ENCODE results near the gene SNX11.

SNX11 gene

DNA sequence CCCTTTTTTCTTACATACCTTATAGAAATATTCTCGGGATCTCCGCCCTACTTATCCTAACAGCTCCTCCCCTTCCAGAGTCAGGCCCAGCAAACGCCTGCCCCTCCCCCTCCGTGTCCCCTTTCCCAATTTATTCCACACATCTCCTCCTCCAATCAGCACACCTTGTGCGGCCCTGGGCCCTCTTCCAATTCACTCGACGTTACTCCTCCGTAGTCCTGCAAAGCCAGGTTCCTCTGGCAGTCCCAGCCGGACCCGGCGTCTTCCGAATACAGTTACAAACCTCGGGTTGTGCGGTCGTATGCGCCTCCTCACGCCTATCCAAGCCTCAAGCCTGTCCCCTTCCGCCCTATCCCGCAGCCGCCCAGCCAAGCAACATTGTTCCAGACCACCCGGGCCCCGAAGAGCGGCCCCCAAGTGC is 7.0 kb upstream of the SNX11 start:
- DNase-seq (ENCODE audit: extremely low read depth, low read depth), result no peak
- TF ChIP-seq, protein P1, sequence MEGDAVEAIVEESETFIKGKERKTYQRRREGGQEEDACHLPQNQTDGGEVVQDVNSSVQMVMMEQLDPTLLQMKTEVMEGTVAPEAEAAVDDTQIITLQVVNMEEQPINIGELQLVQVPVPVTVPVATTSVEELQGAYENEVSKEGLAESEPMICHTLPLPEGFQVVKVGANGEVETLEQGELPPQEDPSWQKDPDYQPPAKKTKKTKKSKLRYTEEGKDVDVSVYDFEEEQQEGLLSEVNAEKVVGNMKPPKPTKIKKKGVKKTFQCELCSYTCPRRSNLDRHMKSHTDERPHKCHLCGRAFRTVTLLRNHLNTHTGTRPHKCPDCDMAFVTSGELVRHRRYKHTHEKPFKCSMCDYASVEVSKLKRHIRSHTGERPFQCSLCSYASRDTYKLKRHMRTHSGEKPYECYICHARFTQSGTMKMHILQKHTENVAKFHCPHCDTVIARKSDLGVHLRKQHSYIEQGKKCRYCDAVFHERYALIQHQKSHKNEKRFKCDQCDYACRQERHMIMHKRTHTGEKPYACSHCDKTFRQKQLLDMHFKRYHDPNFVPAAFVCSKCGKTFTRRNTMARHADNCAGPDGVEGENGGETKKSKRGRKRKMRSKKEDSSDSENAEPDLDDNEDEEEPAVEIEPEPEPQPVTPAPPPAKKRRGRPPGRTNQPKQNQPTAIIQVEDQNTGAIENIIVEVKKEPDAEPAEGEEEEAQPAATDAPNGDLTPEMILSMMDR (IDR thresholded peaks at IDR 0.05; ENCODE audit: low read depth, low read length), result no peak

DNA sequence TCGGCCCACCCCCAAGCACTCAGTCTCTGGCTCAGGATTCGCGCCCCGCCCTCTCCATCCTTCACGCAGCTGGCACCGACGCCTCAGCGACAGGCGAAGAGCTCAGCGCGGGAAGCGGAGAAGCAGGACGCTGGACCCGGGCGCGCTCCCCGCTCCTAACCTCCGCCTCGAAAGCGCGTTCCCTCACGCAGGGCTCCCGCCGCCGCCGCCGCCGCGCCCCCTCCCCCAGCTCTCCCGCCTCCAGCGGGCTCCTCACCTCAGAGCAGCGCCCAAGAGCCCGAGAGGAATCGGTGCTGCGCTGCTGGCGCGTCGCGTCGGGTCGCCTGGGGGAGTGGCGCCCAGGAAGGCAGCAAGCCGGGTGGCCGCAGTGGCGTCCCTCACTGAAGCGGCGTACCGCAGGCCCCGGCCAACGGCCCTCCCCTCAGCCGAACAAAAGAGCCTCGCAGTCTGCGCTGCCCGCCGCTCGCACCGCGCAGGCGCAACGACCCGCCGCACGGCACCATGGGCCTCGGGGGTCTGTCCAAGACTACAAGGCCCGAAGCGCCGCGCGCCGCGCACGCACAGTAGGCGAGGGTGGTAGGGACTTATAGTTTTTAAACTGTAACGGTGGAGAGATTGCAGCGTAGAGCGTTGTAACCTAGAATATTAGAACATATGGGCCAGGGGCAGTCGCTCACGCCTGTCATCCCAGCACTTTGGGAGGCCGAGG is 6.4 kb upstream of the SNX11 start, which contains the start of gene CBX1:
TSS of gene CBX1 (minus strand) at position 467 of the 709 bp plus-strand sequence. CDS start 24,474 bp downstream, outside the sequence.
- TF ChIP-seq, protein P1 (IDR thresholded peaks at IDR 0.05; ENCODE audit: low read depth, low read length), result no peak
- peak; percentile 82 for DNase-seq (ENCODE audit: extremely low read depth, low read depth)

DNA sequence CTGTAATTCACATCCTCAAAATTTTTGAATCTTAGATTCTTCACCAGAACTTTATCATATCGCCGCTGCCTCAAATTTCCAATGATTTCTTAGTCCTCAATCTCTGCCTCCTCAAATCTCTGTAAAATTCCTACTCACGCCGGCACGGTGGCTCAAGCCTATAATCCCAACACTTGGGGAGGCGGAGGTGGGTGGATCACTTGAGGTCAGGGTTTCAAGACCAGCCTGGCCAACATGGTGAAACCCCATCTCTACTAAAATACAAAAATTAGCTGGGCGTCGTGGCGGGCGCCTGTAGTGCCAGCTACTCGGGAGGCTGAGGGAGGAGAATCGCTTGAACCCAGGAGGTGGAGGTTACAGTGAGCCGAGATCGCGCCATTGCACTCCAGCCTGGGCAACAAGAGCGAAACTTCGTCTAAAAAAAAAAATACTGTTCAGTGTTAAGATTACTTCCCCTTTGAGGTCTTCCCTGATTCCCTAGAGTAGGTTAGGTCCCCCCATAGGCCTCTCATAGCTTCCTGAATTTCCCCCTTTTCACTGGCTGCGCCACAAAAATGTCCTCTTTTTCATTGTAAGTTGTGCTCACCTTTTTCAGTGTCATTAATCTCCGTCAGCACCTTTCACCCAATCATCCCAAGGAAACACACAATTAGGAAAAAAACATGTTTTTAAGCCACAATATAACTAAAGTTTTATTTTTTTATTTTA is 5.4 kb upstream of the SNX11 start:
- TF ChIP-seq, protein P1 (IDR thresholded peaks at IDR 0.05; ENCODE audit: low read depth, low read length), result no peak
- DNase-seq (ENCODE audit: extremely low read depth, low read depth), result no peak

DNA sequence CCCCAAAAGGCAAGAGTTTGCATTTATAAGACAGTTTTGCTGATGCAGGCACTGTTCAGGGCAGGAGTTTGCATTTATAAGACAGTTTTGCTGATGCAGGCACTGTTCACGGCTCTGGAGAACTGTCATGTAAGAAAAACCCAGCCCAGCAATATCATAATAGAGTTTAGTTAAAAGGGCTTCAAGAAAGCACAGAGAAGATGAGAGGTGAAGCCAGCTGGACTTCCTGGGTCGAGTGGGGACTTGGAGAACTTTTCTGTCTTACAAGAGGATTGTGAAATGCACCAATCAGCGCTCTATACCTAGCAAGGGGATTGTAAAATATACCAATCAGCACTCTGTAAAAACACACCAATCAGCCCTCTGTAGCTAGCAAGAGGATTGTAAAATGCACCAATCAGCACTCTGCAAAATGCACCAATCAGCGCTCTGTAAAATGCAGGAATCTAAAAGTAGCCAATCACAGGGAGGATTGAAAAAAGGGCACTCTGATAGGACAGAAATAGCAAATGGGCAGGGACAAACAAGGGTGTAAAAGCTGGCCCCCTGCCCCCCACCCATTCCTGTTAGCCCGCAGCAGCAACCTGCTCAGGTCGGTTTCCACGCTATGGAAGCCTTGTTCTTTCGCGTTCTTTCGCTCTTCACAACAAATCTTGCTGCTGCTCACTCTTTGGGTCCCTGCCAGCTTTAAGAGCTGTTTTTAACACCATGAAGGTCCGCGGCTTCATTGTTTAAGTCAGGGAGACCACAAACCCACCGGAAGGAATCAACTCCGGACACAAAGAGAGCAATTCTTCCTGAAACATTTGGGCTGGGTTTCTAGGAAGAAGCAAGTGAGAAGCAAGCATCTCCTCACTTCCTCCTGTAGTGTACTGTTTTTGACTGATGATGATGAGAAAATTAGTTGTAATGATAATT is 4.5 kb upstream of the SNX11 start:
- TF ChIP-seq, protein P1 (IDR thresholded peaks at IDR 0.05; ENCODE audit: low read depth, low read length), result no peak
- DNase-seq (ENCODE audit: extremely low read depth, low read depth), result no peak

DNA sequence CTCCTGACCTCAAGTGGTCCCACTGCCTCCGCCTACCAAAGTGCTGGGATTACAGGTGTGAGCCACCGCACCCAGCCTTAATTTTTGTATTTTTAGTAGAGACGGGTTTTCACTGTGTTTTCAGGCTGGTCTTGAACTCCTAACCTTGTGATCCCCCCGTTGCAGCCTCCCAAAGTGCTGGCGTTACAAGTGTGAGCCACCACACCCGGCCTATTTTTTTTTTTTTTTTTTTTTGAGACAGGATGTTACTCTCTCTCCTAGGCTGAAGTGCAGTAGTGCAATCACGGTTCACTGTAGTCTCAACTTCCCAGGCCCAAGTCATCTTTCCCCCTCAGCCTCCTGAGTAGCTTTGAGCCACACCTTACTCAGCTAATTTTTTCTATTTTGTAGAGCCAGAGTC is 3.1 kb upstream of the SNX11 start:
- TF ChIP-seq, protein P1 (IDR thresholded peaks at IDR 0.05; ENCODE audit: low read depth, low read length), result no peak

DNA sequence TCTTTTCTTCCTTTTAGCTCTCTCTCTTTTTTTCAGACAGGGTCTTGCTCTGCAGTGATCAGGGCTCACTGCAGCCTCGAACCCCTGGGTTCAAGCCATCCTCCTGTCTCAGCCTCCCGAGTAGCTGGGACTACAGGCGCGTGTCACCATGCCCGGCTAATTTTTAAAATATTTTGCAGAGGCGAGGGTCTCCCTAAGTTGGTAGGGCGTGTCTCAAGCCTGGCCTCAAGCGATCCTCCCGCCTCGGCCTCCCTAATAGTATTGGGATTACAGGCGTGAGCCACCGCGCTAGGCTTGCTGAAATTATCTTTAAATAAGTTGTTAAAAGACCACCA is 797 bp upstream of the SNX11 start:
- TF ChIP-seq, protein P1 (IDR thresholded peaks at IDR 0.05; ENCODE audit: low read depth, low read length), result no peak
- no peak for DNase-seq (ENCODE audit: extremely low read depth, low read depth)

More for the DNA sequence above, 3.1 kb upstream of the SNX11 start:
- DNase-seq (ENCODE audit: extremely low read depth, low read depth), result no peak

Measured in AG09319 (cell line).